PC-9 (cell line): ENCODE results near the gene EDAR. TPM values are rescaled to one million over a fixed set of nuclear protein-coding genes. Genes with fewer than 3 reads are reported as not detected.
A peak's percentile ranks its signal among the peaks of the same experiment; 100 is the strongest.

ENCODE experiments used
- BruUV-seq: library from RNA; stranded (reverse); fragments of 400-500 nt; replicated peaks from 2 replicates; lab custom pipeline; 2021; lab: Mats Ljungman, UMichigan
- CTCF ChIA-PET: fragments of 300-600 bp; sonication (Branson Sonifier 250); formaldehyde crosslinking; loops from one replicate; lab custom pipeline; 2022; ENCODE audit warnings: antibody characterized with exemption; lab: Charles Lee
- POLR2A ChIA-PET: fragments of 300-600 bp; sonication (Branson Sonifier 250); formaldehyde crosslinking; loops from one replicate; lab custom pipeline; 2022; ENCODE audit warnings: antibody characterized with exemption; ENCODE audit not compliant: unreplicated experiment; lab: Charles Lee
- DNase-seq, 2 experiments: peaks; one replicate each; pipeline versions ENCODE4 v3.0.0 to v3.0.0-alpha.2; 2015 to 2022; ENCODE audit warnings: mixed read lengths in 1 of 2
- H2AFZ ChIP-seq: fragments of 200-600 bp; sonication (generic); 2 replicates; pipeline ENCODE4 v1.8.1; 2017; ENCODE audit warnings: antibody characterized with exemption
- H3F3A ChIP-seq: fragments of 200-600 bp; sonication (generic); 2 replicates; pipeline ENCODE4 v1.8.1; 2017; ENCODE audit warnings: antibody characterized with exemption, mild to moderate bottlenecking, low read depth; ENCODE audit not compliant: insufficient read depth
- H3K27ac ChIP-seq: fragments of 200-600 bp; sonication (generic); 2 replicates; pipeline ENCODE4 v1.6.1; 2016; ENCODE audit warnings: mixed run types
- H3K27me3 ChIP-seq: fragments of 200-600 bp; sonication (generic); 2 replicates; pipeline ENCODE4 v1.6.1; 2016; ENCODE audit warnings: low read depth, mixed run types; ENCODE audit not compliant: insufficient read depth
- H3K36me3 ChIP-seq: fragments of 200-600 bp; sonication (generic); 2 replicates; pipeline ENCODE4 v1.6.1; 2016; ENCODE audit warnings: low read depth, mixed run types
- H3K4me1 ChIP-seq: fragments of 200-600 bp; sonication (generic); replicated peaks from 2 replicates; pipeline ENCODE4 v1.6.1; 2016; ENCODE audit warnings: mixed run types; ENCODE audit not compliant: insufficient read depth
- H3K4me2 ChIP-seq: fragments of 200-600 bp; sonication (generic); 2 replicates; pipeline ENCODE4 v1.6.1; 2017; ENCODE audit warnings: mixed run types
- H3K4me3 ChIP-seq: fragments of 200-600 bp; sonication (generic); 2 replicates; pipeline ENCODE4 v1.6.1; 2016; ENCODE audit warnings: mixed run types
- H3K79me2 ChIP-seq: fragments of 200-600 bp; sonication (generic); 2 replicates; pipeline ENCODE4 v1.6.1; 2017; ENCODE audit warnings: low read depth, mixed run types
- H3K9me2 ChIP-seq: fragments of 200-600 bp; sonication (generic); 2 replicates; pipeline ENCODE4 v1.8.1; 2017; ENCODE audit warnings: mild to moderate bottlenecking; ENCODE audit not compliant: insufficient read depth
- H3K9me3 ChIP-seq: fragments of 200-600 bp; sonication (generic); 2 replicates; pipeline ENCODE4 v1.8.1; 2016; ENCODE audit warnings: low read depth; ENCODE audit not compliant: insufficient read depth
- H4K20me1 ChIP-seq: fragments of 200-600 bp; sonication (generic); 2 replicates; pipeline ENCODE4 v1.8.1; 2017; ENCODE audit not compliant: insufficient read depth
- CTCF ChIP-seq: fragments of 200-600 bp; sonication (generic); conservative IDR thresholded peaks from 2 replicates; pipeline ENCODE4 v1.6.1; 2017; ENCODE audit warnings: mixed run types, antibody characterized with exemption, mild to moderate bottlenecking, moderate library complexity
- EZH2 ChIP-seq: fragments of 200-600 bp; sonication (generic); IDR thresholded peaks from 2 replicates; pipeline ENCODE4 v1.8.0; 2017; ENCODE audit warnings: antibody characterized with exemption, low read depth
- intact Hi-C: fragments of 100-400 bp; cut with micrococcal nuclease; formaldehyde crosslinking; loops from one replicate; pipeline ENCODE4 v1.10.0; 2022; ENCODE audit not compliant: unreplicated experiment
- total RNA-seq: library from RNA; stranded (reverse); gene quantifications from 2 replicates; pipeline ENCODE4 v1.2.3, GENCODE V29; 2021

Gene EDAR
- total RNA-seq, 1 experiment from 2014 or later: not detected

- H4K20me1 ChIP-seq: no peaks in the 10 kb centered on the region
- intact Hi-C loops: no loop called here
- no peaks in the 10 kb centered on the region for H3K9me2 ChIP-seq
- H2AFZ ChIP-seq: no peak overlapping the region
- no peaks in the 10 kb centered on the region for H3K27me3 ChIP-seq
- H3K79me2 ChIP-seq: no peaks in the 10 kb centered on the region
- no peaks in the 10 kb centered on the region for H3K36me3 ChIP-seq
- TF ChIP-seq CTCF (no peak), EZH2 (no peak)
- peaks cover 18% of the 10 kb centered on the region for H3K4me1 ChIP-seq
- H3K4me2 ChIP-seq: no peak overlapping the region
- DNase-seq: no peak
- no TSS peak for BruUV-seq
- no peaks in the 10 kb centered on the region for H3K9me3 ChIP-seq
- H3K27ac ChIP-seq: no peak overlapping the region
- no peak overlapping the region for H3K4me3 ChIP-seq
- POLR2A ChIA-PET: no interaction called here
- H3F3A ChIP-seq: peaks cover 10% of the 10 kb centered on the region; the same call in 1 of the 2 replicates
- CTCF ChIA-PET: no interaction called here
Measured at GRCh38 chr2:109014476-109014875, 25.5 kb upstream of the EDAR start.

DNA sequence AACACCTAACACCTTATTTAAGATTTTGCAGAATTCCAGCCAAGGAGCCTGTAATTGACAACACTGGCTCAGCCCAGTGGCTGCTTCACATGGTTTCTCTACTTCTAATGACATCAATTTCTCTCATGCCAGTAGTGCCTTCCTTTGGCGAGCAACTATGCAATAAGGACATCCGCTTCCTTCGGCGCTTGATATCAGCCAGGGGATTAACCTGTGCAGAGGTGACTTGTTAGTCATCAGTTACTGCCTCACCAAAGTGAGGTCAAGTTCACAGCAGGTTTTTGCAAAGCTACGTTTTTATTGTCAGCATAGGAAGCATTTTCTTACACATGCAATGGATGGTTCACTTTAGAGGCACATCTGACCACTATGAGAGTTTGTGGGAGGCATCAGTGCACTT lies 24.0 kb upstream of the EDAR start:
- DNase-seq: peak; percentile 44 to 84
- H3K4me3 ChIP-seq: no peak overlapping the region
- no peak overlapping the region for H3K27ac ChIP-seq
- peak overlapping the region; percentile 50 for H3K4me2 ChIP-seq
- ChIA-PET POLR2A (no interaction called here), CTCF (no interaction called here)
- H3K36me3 ChIP-seq: no peaks in the 10 kb centered on the region
- peaks cover 18% of the 10 kb centered on the region for H3K4me1 ChIP-seq
- no TSS peak for BruUV-seq
- no peak overlapping the region for H2AFZ ChIP-seq
- peaks cover 10% of the 10 kb centered on the region; the same call in 1 of the 2 replicates for H3F3A ChIP-seq
- H4K20me1 ChIP-seq: no peaks in the 10 kb centered on the region
- intact Hi-C loops: loop anchor here (1.0 kb wide), 1 partner anchor 112 kb away; no protein-coding TSS in a partner anchor
- TF ChIP-seq CTCF (no peak), EZH2 (no peak)
- no peaks in the 10 kb centered on the region for H3K27me3 ChIP-seq
- H3K9me2 ChIP-seq: no peaks in the 10 kb centered on the region
- H3K9me3 ChIP-seq: no peaks in the 10 kb centered on the region
- H3K79me2 ChIP-seq: no peaks in the 10 kb centered on the region

- H3F3A ChIP-seq: peaks cover 10% of the 10 kb centered on the region; the same call in 1 of the 2 replicates
- no peak overlapping the region for H2AFZ ChIP-seq
- no peak overlapping the region for H3K27ac ChIP-seq
- H3K27me3 ChIP-seq: no peaks in the 10 kb centered on the region
- H3K4me1 ChIP-seq: peaks cover 18% of the 10 kb centered on the region
- intact Hi-C loops: no loop called here
- H3K36me3 ChIP-seq: no peaks in the 10 kb centered on the region
- TF ChIP-seq CTCF (no peak), EZH2 (no peak)
- H3K9me3 ChIP-seq: no peaks in the 10 kb centered on the region
- H3K4me3 ChIP-seq: no peak overlapping the region
- H4K20me1 ChIP-seq: no peaks in the 10 kb centered on the region
- H3K4me2 ChIP-seq: no peak overlapping the region
- no peak for DNase-seq
- ChIA-PET CTCF (no interaction called here), POLR2A (no interaction called here)
- BruUV-seq: no TSS peak
- no peaks in the 10 kb centered on the region for H3K9me2 ChIP-seq
- no peaks in the 10 kb centered on the region for H3K79me2 ChIP-seq
Measured at GRCh38 chr2:109009920-109010610, 21.0 kb upstream of the EDAR start.
